Ramos (cell line): ENCODE measurements around the gene DONSON.
"Not testable (repeated sequence)": the region's sequence is repeated elsewhere in the genome, so short reads cannot be mapped to it uniquely, and the experiment has no call there.

ENCODE experiments used
- in situ Hi-C: fragments of 300-500 bp; cut with MboI; formaldehyde crosslinking; loops from one replicate; pipeline ENCODE4 v1.14.3; 2022; ENCODE audit warnings: low sequenced_read_pairs; ENCODE audit not compliant: unreplicated experiment

DONSON gene, protein sequence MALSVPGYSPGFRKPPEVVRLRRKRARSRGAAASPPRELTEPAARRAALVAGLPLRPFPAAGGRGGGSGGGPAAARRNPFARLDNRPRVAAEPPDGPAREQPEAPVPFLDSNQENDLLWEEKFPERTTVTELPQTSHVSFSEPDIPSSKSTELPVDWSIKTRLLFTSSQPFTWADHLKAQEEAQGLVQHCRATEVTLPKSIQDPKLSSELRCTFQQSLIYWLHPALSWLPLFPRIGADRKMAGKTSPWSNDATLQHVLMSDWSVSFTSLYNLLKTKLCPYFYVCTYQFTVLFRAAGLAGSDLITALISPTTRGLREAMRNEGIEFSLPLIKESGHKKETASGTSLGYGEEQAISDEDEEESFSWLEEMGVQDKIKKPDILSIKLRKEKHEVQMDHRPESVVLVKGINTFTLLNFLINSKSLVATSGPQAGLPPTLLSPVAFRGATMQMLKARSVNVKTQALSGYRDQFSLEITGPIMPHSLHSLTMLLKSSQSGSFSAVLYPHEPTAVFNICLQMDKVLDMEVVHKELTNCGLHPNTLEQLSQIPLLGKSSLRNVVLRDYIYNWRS

GRCh38 chr21:33588485-33589335 lies at the start of gene DONSON:
TSS of gene DONSON (minus strand) at chr21:33588684. CDS start at chr21:33588641, 43 bp downstream.
- in situ Hi-C loops, result no loop called here

DNA sequence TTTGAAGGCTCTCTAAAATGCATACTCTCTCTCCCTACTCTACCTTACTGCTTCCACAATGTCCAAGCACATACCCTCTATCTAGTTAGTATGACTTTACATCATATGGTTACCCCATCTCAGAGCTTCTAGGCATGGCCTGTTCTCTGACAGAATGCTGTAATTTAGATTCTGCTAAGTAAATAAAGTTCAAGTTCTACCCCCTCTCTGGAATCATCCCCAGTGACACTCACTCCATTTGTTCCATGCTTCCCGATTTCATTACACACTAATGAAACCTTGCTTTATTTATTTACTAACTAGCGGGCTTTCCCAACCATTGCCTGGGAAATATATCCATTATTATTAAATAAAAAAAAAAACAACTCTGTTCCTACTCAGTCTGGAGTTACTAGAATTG lies 45.8 kb upstream of the DONSON start:
- in situ Hi-C loops, result no loop called here

DNA sequence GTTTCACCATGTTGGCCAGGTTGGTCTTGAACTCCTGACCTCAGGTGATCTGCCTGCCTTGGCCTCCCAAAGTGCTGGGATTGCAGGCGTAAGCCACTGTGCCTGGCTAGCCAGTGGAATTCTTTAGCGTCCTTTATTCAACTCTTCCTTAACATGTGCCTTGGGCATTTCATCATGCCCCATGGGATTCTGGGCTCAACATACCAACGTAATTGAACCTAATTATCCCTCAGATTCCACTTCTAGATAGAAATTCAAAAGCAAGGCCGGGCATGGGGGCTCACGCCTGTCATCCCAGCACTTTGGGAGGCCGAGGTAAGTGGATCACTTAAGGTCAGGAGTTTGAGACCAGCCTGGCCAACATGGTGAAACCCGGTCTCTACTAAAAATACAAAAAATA lies 37.7 kb upstream of the DONSON start:
- in situ Hi-C loops, result not testable (repeated sequence)

- in situ Hi-C loops, result loop anchor here (25.0 kb wide), 1 partner anchor 435 kb away; no protein-coding TSS in a partner anchor
Measured at GRCh38 chr21:33622253-33622652, 33.8 kb upstream of the DONSON start.

DNA sequence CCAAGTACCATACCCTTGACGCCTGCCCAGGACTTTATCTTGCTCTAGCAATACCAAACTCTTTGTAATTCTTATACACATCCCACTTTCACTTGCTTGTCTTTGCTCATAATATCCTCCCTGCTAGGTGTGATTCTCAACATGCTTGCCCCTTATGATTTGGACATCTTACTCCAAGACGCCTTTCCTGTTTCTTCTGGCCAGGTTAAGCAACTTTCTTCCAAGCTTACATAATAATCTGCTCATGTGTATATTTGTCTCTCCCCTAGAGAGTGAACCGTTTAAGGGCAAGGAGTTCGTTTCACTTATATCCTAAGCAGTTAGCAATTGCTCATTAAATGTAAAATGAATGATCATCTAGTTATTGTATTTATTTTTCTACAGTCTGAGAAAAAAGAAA lies 31.2 kb upstream of the DONSON start:
- in situ Hi-C loops, result loop anchor here (25.0 kb wide), 1 partner anchor 432 kb away; no protein-coding TSS in a partner anchor

GRCh38 chr21:33618407-33618806 lies 29.9 kb upstream of the DONSON start:
- in situ Hi-C loops, result loop anchor here (25.0 kb wide), 1 partner anchor 431 kb away; no protein-coding TSS in a partner anchor

- in situ Hi-C loops, result loop anchor here (25.0 kb wide), 1 partner anchor 430 kb away; no protein-coding TSS in a partner anchor
Measured at GRCh38 chr21:33617565-33617964, 29.1 kb upstream of the DONSON start.

- in situ Hi-C loops, result loop anchor here (25.0 kb wide), 1 partner anchor 424 kb away; no protein-coding TSS in a partner anchor
Measured at GRCh38 chr21:33611006-33611744, 22.7 kb upstream of the DONSON start.

GRCh38 chr21:33608559-33608958 lies 20.1 kb upstream of the DONSON start:
- in situ Hi-C loops, result loop anchor here (25.0 kb wide), 1 partner anchor 421 kb away; no protein-coding TSS in a partner anchor

DNA sequence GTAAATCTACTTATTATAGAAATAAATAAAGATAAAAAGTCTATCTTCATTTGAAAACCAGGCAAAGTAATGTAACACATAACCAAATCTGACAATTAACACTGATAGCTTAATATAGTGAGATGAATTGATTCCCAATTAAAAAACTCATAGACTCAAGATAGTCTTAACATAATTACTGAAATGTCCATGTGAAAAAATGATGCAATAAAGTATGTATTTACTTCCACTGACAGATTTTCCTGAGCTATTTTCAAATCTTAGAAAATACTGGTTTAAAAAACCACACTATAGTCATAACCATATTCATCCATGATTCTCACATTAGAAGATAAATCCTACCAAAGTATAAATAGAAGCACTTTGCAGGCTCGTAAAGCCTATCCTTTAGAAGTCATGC lies 9.6 kb upstream of the DONSON start:
- in situ Hi-C loops, result no loop called here

- in situ Hi-C loops, result no loop called here
Measured at GRCh38 chr21:33587792-33588484, 546 bp downstream of the DONSON start.

DNA sequence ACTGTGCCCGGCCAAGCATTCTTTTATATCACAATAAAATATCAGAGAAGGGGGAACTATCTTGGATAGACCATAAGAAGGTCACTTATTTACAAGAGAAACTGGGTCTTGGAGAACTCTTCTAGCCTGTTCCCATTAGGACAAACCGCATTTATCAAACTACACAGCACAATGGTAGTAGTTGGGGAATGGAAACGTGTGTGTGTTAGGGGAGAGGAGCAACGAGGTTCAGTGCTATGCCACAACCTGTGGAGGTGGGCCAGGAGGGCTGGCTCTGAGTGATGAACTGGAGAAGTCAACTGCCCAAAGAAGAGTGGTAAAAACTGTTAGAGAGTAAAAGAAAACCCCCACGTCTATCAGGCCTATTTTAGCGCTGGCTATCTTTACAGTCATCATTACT lies 1.6 kb downstream of the DONSON start:
- in situ Hi-C loops, result no loop called here

DNA sequence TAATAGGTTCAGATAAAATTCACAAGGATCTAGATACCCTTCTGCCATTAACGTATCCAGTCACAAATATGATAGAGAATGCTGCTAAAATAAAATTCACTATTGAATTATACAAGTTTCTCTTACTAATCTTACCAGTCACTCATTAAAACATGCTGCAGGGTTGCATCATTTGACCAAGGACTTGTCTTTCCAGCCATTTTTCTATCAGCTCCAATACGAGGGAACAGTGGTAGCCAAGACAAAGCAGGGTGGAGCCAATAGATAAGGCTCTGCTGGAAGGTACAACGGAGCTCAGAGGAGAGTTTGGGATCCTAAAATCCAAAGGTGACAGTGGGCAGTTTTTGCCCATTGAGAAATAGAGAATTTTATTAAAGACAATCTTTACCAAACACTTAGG lies 4.0 kb downstream of the DONSON start:
- in situ Hi-C loops, result no loop called here

DNA sequence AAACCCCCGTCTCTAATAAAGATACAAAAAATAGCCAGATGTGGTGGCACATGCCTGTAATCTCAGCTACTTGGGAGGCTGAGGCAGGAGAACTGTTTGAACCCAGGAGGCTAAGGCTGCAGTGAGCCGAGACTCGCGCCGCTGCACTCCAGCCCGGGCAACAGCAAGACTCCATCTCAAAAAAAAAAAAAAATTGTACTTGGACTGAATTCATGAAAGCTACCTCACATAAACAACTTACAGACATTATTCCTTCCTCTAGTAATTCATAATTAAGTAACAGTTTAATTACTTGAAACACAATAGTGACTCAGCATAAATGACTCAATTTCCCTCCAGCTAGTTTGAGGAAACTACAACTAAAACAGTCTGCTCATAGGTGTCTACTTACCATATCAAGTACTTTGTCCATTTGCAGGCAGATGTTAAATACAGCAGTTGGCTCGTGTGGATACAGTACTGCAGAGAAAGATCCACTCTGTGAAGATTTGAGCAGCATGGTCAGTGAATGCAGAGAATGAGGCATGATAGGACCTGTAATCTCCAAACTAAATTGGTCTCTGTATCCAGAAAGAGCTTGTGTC lies 9.4 kb downstream of the DONSON start:
- in situ Hi-C loops, result no loop called here

DNA sequence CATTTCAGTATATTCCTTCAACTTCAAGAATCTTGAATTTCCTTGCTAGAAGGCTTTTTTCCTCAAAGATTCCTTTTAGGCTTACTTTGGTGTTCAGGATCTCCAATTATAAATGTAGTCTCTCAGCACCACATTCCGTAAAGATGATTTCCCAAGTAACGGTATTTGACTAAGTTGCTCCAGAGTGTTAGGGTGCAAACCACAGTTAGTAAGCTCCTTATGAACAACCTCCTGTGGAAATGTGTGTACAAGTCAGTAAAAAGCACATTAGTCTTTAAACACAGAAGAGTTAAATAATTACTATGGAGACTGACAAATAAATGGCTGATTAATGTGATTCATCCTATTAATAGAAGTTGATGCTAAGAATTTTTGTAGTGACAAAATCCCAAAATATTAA lies 10.3 kb downstream of the DONSON start:
- in situ Hi-C loops, result no loop called here

DNA sequence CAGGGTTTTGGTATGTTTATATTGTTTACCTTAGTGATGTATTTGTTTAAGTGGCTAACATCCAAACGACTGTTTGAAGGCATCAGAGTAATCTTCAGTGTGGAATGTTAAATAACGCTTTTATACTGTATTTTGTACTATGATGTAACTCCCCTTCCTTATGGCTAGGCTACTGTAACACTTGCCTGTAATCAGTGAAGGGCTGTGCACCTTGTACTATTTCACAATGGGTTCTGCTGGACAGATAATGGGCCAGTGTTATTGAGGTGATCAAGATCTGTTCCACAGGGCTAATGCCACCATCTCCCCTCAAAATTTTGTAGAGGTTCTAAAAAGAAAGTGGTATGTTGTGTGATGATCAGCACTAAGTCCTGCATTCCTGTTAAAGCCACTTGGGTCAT lies 11.7 kb downstream of the DONSON start:
- in situ Hi-C loops, result not testable (repeated sequence)

DNA sequence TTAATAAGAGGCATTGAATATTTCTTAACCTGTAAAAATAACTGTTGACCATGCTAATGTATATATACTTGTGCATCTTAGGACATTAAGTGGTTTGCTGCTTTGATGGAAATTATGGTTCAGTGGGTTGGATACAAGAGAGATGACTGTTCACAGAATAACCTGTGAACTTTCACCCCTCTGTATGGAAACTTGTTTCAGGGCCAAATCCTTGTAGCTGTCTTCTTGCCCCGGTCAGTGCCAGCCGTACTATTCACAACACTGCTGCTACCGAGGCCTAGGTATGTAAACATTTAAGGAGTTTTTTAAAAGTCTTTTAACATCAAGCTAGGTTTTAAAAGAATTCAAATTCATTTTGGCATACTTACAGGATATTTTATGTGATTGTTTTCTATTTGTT lies 16.1 kb downstream of the DONSON start:
- in situ Hi-C loops, result no loop called here

DNA sequence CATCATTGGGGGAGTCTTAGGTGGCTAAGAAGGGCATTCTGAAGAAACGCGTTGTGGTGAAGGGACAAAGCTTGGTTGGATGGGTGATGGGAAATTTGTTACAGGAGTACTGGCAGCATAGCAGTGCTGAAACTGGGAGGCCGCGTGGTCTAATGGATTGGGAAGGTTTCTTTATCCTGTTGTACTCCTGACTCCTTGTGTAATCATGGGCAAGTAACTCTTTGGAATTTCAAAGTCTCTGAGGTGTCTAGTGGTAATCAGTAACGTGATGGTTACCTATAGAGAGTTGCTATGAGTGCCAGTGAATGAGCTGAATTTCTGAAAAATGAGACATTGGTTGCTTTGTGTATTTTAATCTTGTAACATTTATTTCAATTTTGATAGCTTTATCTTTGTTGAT lies 18.5 kb downstream of the DONSON start:
- in situ Hi-C loops, result no loop called here

DNA sequence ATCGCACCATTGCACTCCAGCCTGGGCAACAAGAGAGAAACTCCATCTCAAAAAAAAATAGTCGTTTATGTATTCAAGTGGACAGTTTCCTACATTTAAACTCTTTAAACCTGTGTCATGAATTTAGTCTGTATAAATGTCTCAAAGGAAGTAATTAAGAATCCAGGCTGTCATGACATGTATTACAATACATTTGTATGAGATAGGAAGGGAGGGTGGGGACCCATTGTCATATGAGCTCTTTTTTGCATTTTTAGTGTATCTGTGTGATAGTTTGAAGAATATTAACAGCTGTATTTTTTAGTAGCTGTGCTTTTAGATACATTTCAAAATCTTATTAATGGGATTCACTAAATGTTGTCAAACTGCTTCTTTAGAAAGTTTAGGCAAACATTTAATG lies 20.0 kb downstream of the DONSON start:
- in situ Hi-C loops, result no loop called here
